GM12864 (cell line): Measurements from ENCODE around the gene MYLK.

Experiments
- DNase-seq: peaks from one replicate; pipeline ENCODE4 v3.0.0-alpha.2; 2011; ENCODE audit warnings: low read depth
- H3K4me3 ChIP-seq: 2 replicates; pipeline ENCODE4 v1.5.1; 2011; ENCODE audit warnings: mild to moderate bottlenecking, low read depth, low read length, control low read depth
- TF ChIP-seq, protein P1 (sequence below): IDR thresholded peaks from 2 replicates; pipeline ENCODE4 v1.5.1; 2011; ENCODE audit warnings: low read depth, mild to moderate bottlenecking, moderate library complexity, low read length, control low read depth, inconsistent platforms; ENCODE audit errors: missing control alignments

The MYLK gene

GRCh38 chr3:123884993-123885392, 861 bp upstream of the MYLK start:
- DNase-seq = no peak
- TF ChIP-seq, protein P1, sequence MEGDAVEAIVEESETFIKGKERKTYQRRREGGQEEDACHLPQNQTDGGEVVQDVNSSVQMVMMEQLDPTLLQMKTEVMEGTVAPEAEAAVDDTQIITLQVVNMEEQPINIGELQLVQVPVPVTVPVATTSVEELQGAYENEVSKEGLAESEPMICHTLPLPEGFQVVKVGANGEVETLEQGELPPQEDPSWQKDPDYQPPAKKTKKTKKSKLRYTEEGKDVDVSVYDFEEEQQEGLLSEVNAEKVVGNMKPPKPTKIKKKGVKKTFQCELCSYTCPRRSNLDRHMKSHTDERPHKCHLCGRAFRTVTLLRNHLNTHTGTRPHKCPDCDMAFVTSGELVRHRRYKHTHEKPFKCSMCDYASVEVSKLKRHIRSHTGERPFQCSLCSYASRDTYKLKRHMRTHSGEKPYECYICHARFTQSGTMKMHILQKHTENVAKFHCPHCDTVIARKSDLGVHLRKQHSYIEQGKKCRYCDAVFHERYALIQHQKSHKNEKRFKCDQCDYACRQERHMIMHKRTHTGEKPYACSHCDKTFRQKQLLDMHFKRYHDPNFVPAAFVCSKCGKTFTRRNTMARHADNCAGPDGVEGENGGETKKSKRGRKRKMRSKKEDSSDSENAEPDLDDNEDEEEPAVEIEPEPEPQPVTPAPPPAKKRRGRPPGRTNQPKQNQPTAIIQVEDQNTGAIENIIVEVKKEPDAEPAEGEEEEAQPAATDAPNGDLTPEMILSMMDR = no peak
- H3K4me3 ChIP-seq = no peak overlapping the region

DNA sequence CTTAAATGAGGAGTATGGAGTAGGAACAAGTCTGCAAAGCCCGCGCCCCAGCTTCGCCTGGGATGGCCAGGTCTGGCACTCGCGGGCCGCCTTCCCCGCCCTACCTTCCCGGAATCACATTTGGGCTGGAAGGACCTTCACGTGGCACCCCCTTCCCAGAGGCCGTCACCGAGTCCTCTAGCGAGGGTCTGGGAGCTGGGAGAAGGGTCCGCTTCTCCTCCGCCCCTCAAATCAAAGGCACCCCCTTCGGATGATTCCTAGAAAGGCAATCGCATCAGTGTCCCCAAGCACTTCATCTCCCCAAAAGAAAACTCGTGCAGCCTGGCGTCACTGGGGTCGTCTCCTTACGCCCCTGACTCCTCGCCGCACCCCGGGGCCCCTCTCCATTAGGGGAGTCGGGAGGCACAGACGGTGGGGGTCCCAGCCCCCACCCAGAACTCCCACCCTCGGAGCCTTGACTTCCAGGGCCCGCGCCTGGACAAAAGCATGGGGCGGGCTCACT, 380 bp downstream of the MYLK start:
- no peak overlapping the region for H3K4me3 ChIP-seq
- DNase-seq = no peak

DNA sequence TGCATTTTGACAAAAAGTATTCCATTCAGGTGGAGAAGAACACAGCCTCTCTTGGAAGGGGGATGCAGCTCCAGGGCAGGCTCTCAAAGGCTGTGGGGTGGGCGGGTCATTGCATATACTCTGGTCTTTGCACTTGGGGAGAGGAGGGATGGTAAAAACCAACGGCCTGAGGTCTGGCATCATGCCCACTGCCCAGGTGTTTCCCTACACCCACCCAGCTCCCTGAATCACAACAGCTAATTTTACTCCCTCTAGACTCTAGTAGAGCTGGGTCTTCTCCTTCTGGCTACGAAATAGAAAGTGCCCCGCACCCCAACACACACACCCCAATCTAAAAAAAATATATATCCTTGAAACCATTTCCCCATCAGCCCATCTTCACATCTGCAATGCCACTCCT, 1.0 kb downstream of the MYLK start:
- no peak for DNase-seq
- no peak overlapping the region for H3K4me3 ChIP-seq
- TF ChIP-seq, protein P1 = no peak

More for the DNA sequence above, 380 bp downstream of the MYLK start:
- TF ChIP-seq, protein P1 = no peak

- no peak for DNase-seq
- TF ChIP-seq, protein P1 = no peak
- H3K4me3 ChIP-seq = no peak overlapping the region
Observed at GRCh38 chr3:123881771-123882170, 2.4 kb downstream of the MYLK start.

GRCh38 chr3:123880998-123881561, 3.1 kb downstream of the MYLK start:
- H3K4me3 ChIP-seq = no peak overlapping the region
- no peak for DNase-seq
- TF ChIP-seq, protein P1 = peak; percentile 30

- H3K4me3 ChIP-seq = no peak overlapping the region
- TF ChIP-seq, protein P1 = no peak
- no peak for DNase-seq
Observed at GRCh38 chr3:123878807-123879206, 5.3 kb downstream of the MYLK start.

GRCh38 chr3:123877965-123878364, 6.2 kb downstream of the MYLK start:
- no peak for DNase-seq
- no peak overlapping the region for H3K4me3 ChIP-seq
- TF ChIP-seq, protein P1 = no peak
